DND-41 (cell line): ENCODE data around the gene EPAS1.

ENCODE experiments used
- ATAC-seq: fragments of 200-7000 bp; cut with Tn5 transposase; 3 replicates; pipeline ENCODE4 v1.9.1; 2021; ENCODE audit warnings: low read depth; ENCODE audit not compliant: insufficient read depth
- DNase-seq: peaks from one replicate; pipeline ENCODE4 v3.0.0-alpha.2; 2020
- H2AFZ ChIP-seq: 2 replicates; pipeline ENCODE4 v1.6.0; 2012; ENCODE audit warnings: low read depth, low read length
- H3K27ac ChIP-seq: 2 replicates; pipeline ENCODE4 v1.5.1; 2012; ENCODE audit warnings: low read length, inconsistent platforms
- H3K27me3 ChIP-seq: fragments of 200-600 bp; sonication (generic); 2 replicates; pipeline ENCODE4 v1.6.0; 2012; ENCODE audit warnings: low read length, mild to moderate bottlenecking, inconsistent platforms; ENCODE audit not compliant: insufficient read depth, poor library complexity
- H3K36me3 ChIP-seq: 2 replicates; pipeline ENCODE4 v1.5.1; 2012; ENCODE audit warnings: low read length, inconsistent platforms; ENCODE audit not compliant: insufficient read depth
- H3K4me1 ChIP-seq: 2 replicates; pipeline ENCODE4 v1.5.1; 2012; ENCODE audit warnings: mild to moderate bottlenecking, low read length; ENCODE audit not compliant: insufficient read depth
- H3K4me2 ChIP-seq: 2 replicates; pipeline ENCODE4 v1.6.0; 2012; ENCODE audit warnings: mild to moderate bottlenecking, moderate library complexity, low read length, inconsistent platforms; ENCODE audit not compliant: insufficient read depth
- H3K4me3 ChIP-seq, 2 experiments: fragments of 200-600 bp in 1 of 2; shearing (Covaris generic) in 1 of 2; 2 replicates each; pipeline ENCODE4 v1.5.1; 2012 to 2016; ENCODE audit warnings: inconsistent platforms in 2 of 2, low read length in 2 of 2, mild to moderate bottlenecking in 2 of 2, low read depth in 1 of 2, moderate library complexity in 1 of 2
- H3K79me2 ChIP-seq: 2 replicates; pipeline ENCODE4 v1.6.0; 2012; ENCODE audit warnings: low read length, inconsistent platforms; ENCODE audit not compliant: insufficient read depth
- H3K9ac ChIP-seq: 2 replicates; pipeline ENCODE4 v1.6.0; 2012; ENCODE audit warnings: low read depth, mild to moderate bottlenecking, inconsistent platforms, low read length, moderate library complexity
- H3K9me3 ChIP-seq: 2 replicates; pipeline ENCODE4 v1.5.1; 2012; ENCODE audit warnings: low read length, moderate library complexity, mild to moderate bottlenecking, inconsistent platforms; ENCODE audit not compliant: insufficient read depth, severe bottlenecking
- H4K20me1 ChIP-seq: 2 replicates; pipeline ENCODE4 v1.6.0; 2012; ENCODE audit warnings: low read length; ENCODE audit not compliant: insufficient read depth
- EZH2 ChIP-seq: IDR thresholded peaks from 3 replicates; pipeline ENCODE4 v1.6.1; 2012; ENCODE audit warnings: borderline replicate concordance, low read depth, mild to moderate bottlenecking, moderate library complexity, low read length, inconsistent platforms; ENCODE audit not compliant: severe bottlenecking
- TF ChIP-seq, protein P1 (sequence below): IDR thresholded peaks from 2 replicates; pipeline ENCODE4 v1.5.1; 2012; ENCODE audit warnings: borderline replicate concordance, low read length, moderate library complexity, mild to moderate bottlenecking; ENCODE audit not compliant: poor library complexity, severe bottlenecking; ENCODE audit errors: extremely low read depth

The EPAS1 gene

DNA sequence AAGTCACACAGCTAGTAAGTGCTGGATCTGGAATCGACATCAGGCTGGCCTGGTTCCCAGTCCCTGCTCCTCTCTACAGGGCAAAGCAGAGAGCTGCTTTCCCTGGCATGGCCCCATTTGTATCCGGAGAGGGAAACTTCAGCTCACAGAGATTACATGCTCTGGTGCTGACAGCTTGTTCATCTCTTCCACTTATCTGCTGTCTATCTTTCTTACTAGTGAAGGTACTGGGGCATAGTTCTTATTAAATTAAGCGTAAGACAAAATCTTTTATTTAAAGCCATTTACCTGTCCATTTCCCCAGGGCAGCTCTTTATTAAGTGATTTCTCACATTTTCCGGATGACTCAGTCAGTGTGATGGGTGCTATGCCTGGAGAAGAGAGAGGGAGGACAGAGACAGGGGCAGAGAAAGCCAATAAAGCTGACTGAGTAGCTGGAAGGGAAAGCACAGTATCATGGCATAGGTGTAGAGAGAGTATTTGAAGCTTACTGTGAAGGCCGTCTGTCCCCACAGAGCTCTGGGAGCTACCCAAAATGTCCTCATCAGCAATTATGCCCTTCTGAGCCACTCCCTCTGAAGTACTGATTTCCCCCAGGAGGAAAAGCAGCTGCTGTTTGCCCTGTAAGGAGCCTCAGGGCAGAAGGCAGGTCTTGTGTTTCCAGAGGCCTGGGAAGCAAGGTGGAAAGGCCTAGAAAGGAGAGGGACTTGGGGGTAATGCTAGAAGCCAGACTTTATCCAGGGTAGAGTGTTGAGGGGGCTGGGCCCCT is 44.1 kb upstream of the EPAS1 start:
- H3K27ac ChIP-seq, result no peak overlapping the region
- no peak overlapping the region for H3K4me2 ChIP-seq
- DNase-seq, result no peak
- H3K27me3 ChIP-seq, result no peaks in the 10 kb centered on the region
- no peaks in the 10 kb centered on the region for H4K20me1 ChIP-seq
- TF ChIP-seq, protein P1, sequence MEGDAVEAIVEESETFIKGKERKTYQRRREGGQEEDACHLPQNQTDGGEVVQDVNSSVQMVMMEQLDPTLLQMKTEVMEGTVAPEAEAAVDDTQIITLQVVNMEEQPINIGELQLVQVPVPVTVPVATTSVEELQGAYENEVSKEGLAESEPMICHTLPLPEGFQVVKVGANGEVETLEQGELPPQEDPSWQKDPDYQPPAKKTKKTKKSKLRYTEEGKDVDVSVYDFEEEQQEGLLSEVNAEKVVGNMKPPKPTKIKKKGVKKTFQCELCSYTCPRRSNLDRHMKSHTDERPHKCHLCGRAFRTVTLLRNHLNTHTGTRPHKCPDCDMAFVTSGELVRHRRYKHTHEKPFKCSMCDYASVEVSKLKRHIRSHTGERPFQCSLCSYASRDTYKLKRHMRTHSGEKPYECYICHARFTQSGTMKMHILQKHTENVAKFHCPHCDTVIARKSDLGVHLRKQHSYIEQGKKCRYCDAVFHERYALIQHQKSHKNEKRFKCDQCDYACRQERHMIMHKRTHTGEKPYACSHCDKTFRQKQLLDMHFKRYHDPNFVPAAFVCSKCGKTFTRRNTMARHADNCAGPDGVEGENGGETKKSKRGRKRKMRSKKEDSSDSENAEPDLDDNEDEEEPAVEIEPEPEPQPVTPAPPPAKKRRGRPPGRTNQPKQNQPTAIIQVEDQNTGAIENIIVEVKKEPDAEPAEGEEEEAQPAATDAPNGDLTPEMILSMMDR, result no peak
- TF ChIP-seq EZH2, result no peak
- no peaks in the 10 kb centered on the region for H3K36me3 ChIP-seq
- H2AFZ ChIP-seq, result no peak overlapping the region
- ATAC-seq, result no peak
- H3K9me3 ChIP-seq, result no peaks in the 10 kb centered on the region
- H3K79me2 ChIP-seq, result no peaks in the 10 kb centered on the region
- H3K9ac ChIP-seq, result no peak overlapping the region
- no peaks in the 10 kb centered on the region for H3K4me1 ChIP-seq
- H3K4me3 ChIP-seq, result no peak overlapping the region

DNA sequence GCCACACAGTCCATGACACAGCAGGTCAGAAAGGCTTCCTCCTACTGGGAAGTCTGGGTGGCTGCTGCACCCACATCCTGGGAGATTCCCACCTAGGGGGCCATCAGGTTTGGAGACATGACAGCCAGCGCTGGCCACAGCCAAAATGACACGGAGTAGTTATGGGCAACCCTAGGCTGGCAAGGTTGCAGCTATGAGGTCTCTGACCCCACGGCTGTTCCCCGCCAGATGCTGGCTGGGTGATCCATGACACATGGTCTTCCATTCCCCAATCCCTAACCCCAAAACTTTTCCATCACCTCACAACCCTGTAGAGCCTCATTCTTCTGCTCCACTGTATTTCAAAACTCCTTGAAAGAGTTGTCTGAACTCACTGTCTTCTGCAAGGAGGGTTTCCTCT is 42.7 kb upstream of the EPAS1 start:
- DNase-seq, result no peak
- H3K4me3 ChIP-seq, result no peak overlapping the region
- TF ChIP-seq, protein P1, result no peak
- no peak for TF ChIP-seq EZH2
- no peaks in the 10 kb centered on the region for H3K4me1 ChIP-seq
- no peak overlapping the region for H3K27ac ChIP-seq
- H3K27me3 ChIP-seq, result no peaks in the 10 kb centered on the region
- no peak for ATAC-seq
- H3K9ac ChIP-seq, result no peak overlapping the region
- H3K79me2 ChIP-seq, result no peaks in the 10 kb centered on the region
- no peaks in the 10 kb centered on the region for H3K36me3 ChIP-seq
- H2AFZ ChIP-seq, result no peak overlapping the region
- no peaks in the 10 kb centered on the region for H3K9me3 ChIP-seq
- H4K20me1 ChIP-seq, result no peaks in the 10 kb centered on the region
- H3K4me2 ChIP-seq, result no peak overlapping the region

DNA sequence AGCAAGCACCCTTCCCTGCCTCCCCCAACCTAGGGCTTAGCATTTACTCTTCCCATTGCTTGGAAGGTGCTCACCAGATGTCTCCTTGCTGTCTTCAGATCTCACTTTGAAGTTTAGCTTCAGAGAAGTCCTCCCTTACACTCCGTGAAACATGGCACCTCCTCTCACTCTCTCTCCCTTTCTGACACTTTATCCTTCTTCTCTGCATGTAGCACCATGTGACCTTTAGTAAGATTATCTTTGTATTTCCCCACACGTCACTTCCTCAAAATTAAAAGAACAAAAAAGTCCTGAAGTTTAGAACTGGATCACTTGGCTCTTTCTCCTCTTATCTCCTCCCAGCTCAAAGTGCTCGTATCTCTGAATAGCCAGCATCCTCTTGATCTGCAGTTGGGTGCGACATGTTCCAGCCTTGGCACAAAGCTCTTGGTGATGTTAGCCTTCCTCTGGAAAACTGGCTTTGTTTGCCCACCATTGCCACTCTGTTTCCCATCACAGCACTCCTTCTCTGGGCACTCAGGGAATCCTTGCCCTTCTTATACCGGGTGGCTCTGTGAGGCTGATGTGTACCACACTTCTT is 40.6 kb upstream of the EPAS1 start:
- no peaks in the 10 kb centered on the region for H3K36me3 ChIP-seq
- no peak overlapping the region for H3K27ac ChIP-seq
- ATAC-seq (peak; percentile 39; the same call in 1 of the 3 replicates), DNase-seq (no peak)
- H2AFZ ChIP-seq, result no peak overlapping the region
- H3K27me3 ChIP-seq, result no peaks in the 10 kb centered on the region
- no peak overlapping the region for H3K4me2 ChIP-seq
- H3K79me2 ChIP-seq, result no peaks in the 10 kb centered on the region
- no peaks in the 10 kb centered on the region for H3K4me1 ChIP-seq
- H3K4me3 ChIP-seq, result no peak overlapping the region
- TF ChIP-seq EZH2, result no peak
- TF ChIP-seq, protein P1, result no peak
- no peaks in the 10 kb centered on the region for H3K9me3 ChIP-seq
- no peak overlapping the region for H3K9ac ChIP-seq
- no peaks in the 10 kb centered on the region for H4K20me1 ChIP-seq
